ENCODE measurements around the gene TOGARAM1.

DNA sequence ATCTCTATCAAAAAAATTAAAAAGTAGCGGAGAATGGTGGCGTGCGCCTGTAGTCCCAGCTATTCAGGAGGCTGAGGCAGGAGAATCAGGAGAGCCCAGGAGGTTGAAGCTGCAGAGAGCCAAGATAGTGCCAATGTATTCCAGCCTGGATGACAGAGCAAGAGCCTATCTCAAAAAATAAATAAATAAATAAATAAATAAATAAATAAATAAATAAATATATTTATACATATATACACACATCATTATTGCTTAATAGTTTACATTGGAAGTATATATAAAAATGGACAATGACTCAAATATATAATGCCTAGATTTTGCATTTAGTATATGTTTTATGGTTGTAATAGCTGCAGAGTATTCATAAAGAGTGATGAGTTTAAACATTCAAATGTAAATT lies 53.1 kb downstream of the TOGARAM1 start:
- TF ChIP-seq, protein P1, sequence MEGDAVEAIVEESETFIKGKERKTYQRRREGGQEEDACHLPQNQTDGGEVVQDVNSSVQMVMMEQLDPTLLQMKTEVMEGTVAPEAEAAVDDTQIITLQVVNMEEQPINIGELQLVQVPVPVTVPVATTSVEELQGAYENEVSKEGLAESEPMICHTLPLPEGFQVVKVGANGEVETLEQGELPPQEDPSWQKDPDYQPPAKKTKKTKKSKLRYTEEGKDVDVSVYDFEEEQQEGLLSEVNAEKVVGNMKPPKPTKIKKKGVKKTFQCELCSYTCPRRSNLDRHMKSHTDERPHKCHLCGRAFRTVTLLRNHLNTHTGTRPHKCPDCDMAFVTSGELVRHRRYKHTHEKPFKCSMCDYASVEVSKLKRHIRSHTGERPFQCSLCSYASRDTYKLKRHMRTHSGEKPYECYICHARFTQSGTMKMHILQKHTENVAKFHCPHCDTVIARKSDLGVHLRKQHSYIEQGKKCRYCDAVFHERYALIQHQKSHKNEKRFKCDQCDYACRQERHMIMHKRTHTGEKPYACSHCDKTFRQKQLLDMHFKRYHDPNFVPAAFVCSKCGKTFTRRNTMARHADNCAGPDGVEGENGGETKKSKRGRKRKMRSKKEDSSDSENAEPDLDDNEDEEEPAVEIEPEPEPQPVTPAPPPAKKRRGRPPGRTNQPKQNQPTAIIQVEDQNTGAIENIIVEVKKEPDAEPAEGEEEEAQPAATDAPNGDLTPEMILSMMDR (conservative IDR thresholded peaks at IDR 0.05) = no peak
- no peak for TF ChIP-seq EZH2 (IDR thresholded peaks at IDR 0.05; ENCODE audit: low read depth)

All from PC-9 (cell line).